Right lobe of liver (tissue), 6 donors: Measurements from ENCODE around the gene MT1M. TPM values are rescaled to one million over a fixed set of nuclear protein-coding genes. Genes with fewer than 3 reads are reported as not detected.

Experiments
- ATAC-seq, 4 donors: fragments of 200-7000 bp; cut with Tn5 transposase; one replicate each; pipeline ENCODE4 v1.9.1; 2020; ENCODE audit warnings: mild to moderate bottlenecking in 4 of 4, moderate library complexity in 4 of 4
- DNase-seq, 3 donors: peaks; one replicate each; pipeline ENCODE4 v3.0.0-alpha.2; 2020
- H3K27ac ChIP-seq, 3 donors: fragments of 200-600 bp; one replicate each; pipeline ENCODE4 v1.8.0; 2022
- H3K27me3 ChIP-seq, 2 donors: fragments of 200-600 bp; one replicate each; pipeline ENCODE4 v1.8.0; 2022
- H3K36me3 ChIP-seq, 4 donors: fragments of 200-600 bp; sonication (generic) in 1 of 4; one replicate each; pipeline versions ENCODE4 v1.5.1 to v1.8.0; 2017 to 2022; ENCODE audit warnings: control low read depth in 1 of 4
- H3K4me1 ChIP-seq, 4 donors: fragments of 200-600 bp; sonication (generic) in 1 of 4; one replicate each; pipeline versions ENCODE4 v1.5.1 to v1.8.0; 2017 to 2022; ENCODE audit warnings: control low read depth in 1 of 4
- H3K4me3 ChIP-seq, 3 donors: fragments of 200-600 bp; one replicate each; pipeline ENCODE4 v1.8.0; 2022
- H3K9me3 ChIP-seq, 4 donors: fragments of 200-600 bp; sonication (generic) in 1 of 4; one replicate each; pipeline versions ENCODE4 v1.5.1 to v1.8.0; 2017 to 2022; ENCODE audit warnings: control low read depth in 1 of 4
- POLR2A ChIP-seq: fragments of 450-650 bp; IDR thresholded peaks from one replicate; pipeline ENCODE4 v1.6.1; 2017; ENCODE audit warnings: antibody characterized with exemption, mild to moderate bottlenecking
- WGBS: methylation state at CpG from one replicate; pipeline ENCODE4 v1.1.6; 2018; ENCODE audit warnings: low coverage, low lambda C conversion rate; ENCODE audit not compliant: insufficient coverage; ENCODE audit errors: missing lambda C conversion rate; 5-methylcytosine and 5-hydroxymethylcytosine counted together
- intact Hi-C, 2 donors: fragments of 100-400 bp; cut with DNase I; formaldehyde crosslinking; loops; one replicate each; pipeline versions ENCODE4 v1.11.2 to v1.14.1; 2022
- total RNA-seq, 6 experiments: library from RNA; depleted of rRNA in 2 of 6; stranded (reverse); fragments of >200 nt in 2 of 6; fragmentation: NEBNext Ultra II Directional in 3 of 6; extraction: Animal tissue kit (Norgen Biotek cat#: 25700) in 3 of 6; gene quantifications; one replicate each; pipeline versions ENCODE4 v1.1.0 to v1.2.4, GENCODE V29; 2016 to 2023
- TF ChIP-seq, protein P1 (sequence below), 4 donors: fragments of 200-600 bp in 3 of 4; fragments of 450-650 bp in 1 of 4; IDR thresholded peaks; one replicate each; pipeline versions ENCODE4 v1.5.1 to v1.8.0; 2016 to 2022; ENCODE audit warnings: antibody characterized with exemption in 4 of 4, mild to moderate bottlenecking in 2 of 4
- donor health status: DM: no; HTN: yes; CAD: no.
- donor health status: DM: no; HTN: no; CAD: no.
- donor health status: DM: no; HTN: no; CAD: no.
- donor health status: DM: no; HTN: yes; CAD: no.
- donor health status: DM: no; HTN: yes; CAD: no.

Gene MT1M
- total RNA-seq, 6 experiments from 2014 or later, result 8.6 to 569 (median 84.5) TPM

DNA sequence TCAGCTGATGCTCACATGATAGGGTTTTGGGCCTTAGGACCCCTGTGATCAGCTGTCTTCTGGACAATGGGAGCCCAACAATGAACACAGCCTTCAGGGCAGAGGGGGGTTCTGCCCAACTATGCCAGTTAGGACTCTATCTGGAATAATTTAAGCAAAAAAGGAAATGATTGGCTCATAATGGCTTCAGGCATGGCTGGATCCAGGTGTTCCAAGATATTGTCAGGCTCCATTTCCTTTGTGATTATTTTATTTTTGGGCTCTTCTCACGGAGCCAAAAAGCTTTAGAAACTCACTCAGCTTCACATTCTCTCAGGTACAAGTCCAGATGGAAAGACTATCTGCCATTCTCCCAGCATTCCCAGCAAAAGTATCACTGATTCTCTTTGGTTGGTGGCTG is 27.0 kb upstream of the MT1M start:
- Histone ChIP-seq H3K27me3 (no peaks in the 10 kb centered on the region), H3K4me1 (peaks cover 0 to 24% (median 8%) of the 10 kb centered on the region in 4 donors), H3K27ac (peak overlapping the region; percentile 65 to 95 (median 84)), H3K9me3 (no peaks in the 10 kb centered on the region), H3K36me3 (no peaks in the 10 kb centered on the region), H3K4me3 (no peak overlapping the region)
- no peak for DNase-seq
- WGBS, result 80% methylated on average over 1 of the region's 1 CpG
- no peak for ATAC-seq
- TF ChIP-seq, protein P1, sequence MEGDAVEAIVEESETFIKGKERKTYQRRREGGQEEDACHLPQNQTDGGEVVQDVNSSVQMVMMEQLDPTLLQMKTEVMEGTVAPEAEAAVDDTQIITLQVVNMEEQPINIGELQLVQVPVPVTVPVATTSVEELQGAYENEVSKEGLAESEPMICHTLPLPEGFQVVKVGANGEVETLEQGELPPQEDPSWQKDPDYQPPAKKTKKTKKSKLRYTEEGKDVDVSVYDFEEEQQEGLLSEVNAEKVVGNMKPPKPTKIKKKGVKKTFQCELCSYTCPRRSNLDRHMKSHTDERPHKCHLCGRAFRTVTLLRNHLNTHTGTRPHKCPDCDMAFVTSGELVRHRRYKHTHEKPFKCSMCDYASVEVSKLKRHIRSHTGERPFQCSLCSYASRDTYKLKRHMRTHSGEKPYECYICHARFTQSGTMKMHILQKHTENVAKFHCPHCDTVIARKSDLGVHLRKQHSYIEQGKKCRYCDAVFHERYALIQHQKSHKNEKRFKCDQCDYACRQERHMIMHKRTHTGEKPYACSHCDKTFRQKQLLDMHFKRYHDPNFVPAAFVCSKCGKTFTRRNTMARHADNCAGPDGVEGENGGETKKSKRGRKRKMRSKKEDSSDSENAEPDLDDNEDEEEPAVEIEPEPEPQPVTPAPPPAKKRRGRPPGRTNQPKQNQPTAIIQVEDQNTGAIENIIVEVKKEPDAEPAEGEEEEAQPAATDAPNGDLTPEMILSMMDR (IDR thresholded peaks at IDR 0.05), result no peak
- no peak for TF ChIP-seq POLR2A
- intact Hi-C loops, result loop anchor here in 1 of 2 donors (10.0 kb wide), 1 partner anchor 89 kb away; no protein-coding TSS in a partner anchor

DNA sequence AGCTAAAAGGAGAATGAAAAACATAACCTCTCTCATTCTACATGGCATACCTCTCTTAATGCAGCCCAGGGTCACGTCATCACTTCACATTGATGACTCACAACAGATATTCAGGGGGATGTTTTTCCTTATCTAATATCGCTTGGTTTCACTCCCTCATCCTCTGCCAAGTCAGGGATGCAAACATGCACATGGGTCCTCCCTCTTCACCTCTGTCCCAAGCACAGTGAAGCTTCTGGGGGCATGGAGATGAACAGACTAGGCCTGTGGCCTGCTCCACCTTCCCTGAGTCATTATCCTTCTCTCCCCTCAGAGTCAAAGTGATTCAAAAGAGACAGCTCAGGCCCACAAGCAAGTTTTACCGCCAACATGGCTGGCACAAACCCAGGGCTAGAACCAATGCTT is 26.4 kb upstream of the MT1M start:
- H3K27ac ChIP-seq, result peak overlapping the region; percentile 65 to 95 (median 84)
- no peaks in the 10 kb centered on the region for H3K9me3 ChIP-seq
- H3K4me3 ChIP-seq, result no peak overlapping the region
- peak; percentile 4 for TF ChIP-seq POLR2A
- TF ChIP-seq, protein P1 (IDR thresholded peaks at IDR 0.05), result no peak
- peaks cover 0 to 24% (median 9%) of the 10 kb centered on the region in 4 donors for H3K4me1 ChIP-seq
- peak in 1 of 4 donors; percentile 3 for ATAC-seq
- intact Hi-C loops, result loop anchor here in 1 of 2 donors (10.0 kb wide), 1 partner anchor 89 kb away; no protein-coding TSS in a partner anchor
- WGBS, result 16% methylated on average over 3 of the region's 3 CpGs
- no peaks in the 10 kb centered on the region for H3K27me3 ChIP-seq
- no peaks in the 10 kb centered on the region for H3K36me3 ChIP-seq
- peak in 1 of 3 donors; percentile 38 for DNase-seq

DNA sequence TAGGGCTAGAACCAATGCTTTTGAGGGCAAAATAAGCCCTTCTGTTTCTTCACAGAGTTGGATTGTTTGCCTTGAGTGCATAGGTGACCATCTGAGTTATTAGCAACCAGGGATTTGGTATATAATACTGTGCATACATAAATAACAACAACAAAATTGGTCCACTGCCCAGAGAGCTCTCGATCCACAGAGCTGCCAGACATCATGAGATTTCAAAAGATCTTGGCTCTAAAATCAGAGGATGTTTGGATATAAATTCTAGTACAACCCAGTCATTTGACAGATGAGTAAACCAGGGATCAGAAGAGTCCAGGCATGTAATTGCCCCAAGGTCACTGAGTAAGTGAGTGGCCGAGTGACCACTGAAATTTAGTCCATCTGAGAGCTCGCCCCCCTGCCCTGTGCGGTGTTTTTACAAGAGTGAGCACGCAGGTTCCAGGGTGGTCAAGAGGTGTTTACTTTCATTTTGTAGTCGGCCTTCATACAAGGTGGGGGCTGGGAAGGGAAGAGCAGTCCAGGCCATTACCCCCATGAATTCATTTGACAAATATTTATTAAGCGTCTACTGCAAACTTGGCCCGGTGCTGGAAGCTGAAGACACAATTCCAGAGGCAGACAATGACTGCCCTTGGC is 25.9 kb upstream of the MT1M start:
- Histone ChIP-seq H3K4me3 (peak overlapping the region in 2 of 3 donors; percentile 73 to 84), H3K36me3 (no peaks in the 10 kb centered on the region), H3K27ac (peak overlapping the region; percentile 65 to 95 (median 84)), H3K27me3 (no peaks in the 10 kb centered on the region), H3K9me3 (no peaks in the 10 kb centered on the region), H3K4me1 (peaks cover 0 to 24% (median 10%) of the 10 kb centered on the region in 4 donors)
- TF ChIP-seq POLR2A, result no peak
- TF ChIP-seq, protein P1 (IDR thresholded peaks at IDR 0.05), result no peak
- DNase-seq (no peak), ATAC-seq (peak in 3 of 4 donors; percentile 4 to 23 (median 6))
- 23% methylated on average over 8 of the region's 8 CpGs for WGBS
- intact Hi-C loops, result loop anchor here in 1 of 2 donors (10.0 kb wide), 1 partner anchor 88 kb away; no protein-coding TSS in a partner anchor

DNA sequence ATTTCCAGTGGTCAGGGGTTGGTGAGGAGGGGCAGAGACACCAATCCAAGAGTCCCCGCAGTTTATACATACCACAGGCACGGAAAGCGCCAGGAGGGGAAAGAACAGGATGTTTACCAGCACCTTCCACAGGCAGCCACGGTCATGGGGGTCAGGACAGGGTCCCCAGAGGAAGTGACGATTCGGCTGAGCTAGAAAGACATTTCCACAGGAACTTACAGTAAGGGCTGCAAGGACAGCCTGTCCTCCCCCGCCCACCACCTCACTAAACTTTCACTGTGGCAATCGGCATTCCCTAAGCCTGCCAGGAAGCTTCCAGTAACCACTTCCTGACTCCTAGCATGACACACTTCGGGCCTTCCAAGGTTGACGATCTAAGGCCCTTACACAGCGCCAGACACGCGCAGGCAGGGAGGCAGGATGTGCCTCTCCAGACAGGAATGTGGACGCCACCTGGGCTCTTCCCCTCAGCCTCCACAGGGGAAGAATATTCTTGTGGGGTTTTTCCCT is 25.3 kb upstream of the MT1M start:
- no peaks in the 10 kb centered on the region for H3K9me3 ChIP-seq
- intact Hi-C loops, result loop anchor here in 1 of 2 donors (10.0 kb wide), 1 partner anchor 88 kb away; no protein-coding TSS in a partner anchor
- peak overlapping the region in 2 of 3 donors; percentile 73 to 84 for H3K4me3 ChIP-seq
- WGBS, result 8% methylated on average over 8 of the region's 14 CpGs
- H3K27me3 ChIP-seq, result no peaks in the 10 kb centered on the region
- TF ChIP-seq, protein P1 (IDR thresholded peaks at IDR 0.05), result no peak
- no peak for TF ChIP-seq POLR2A
- peaks cover 0 to 30% (median 13%) of the 10 kb centered on the region in 4 donors for H3K4me1 ChIP-seq
- DNase-seq, result peak; percentile 81 to 89 (median 82)
- H3K27ac ChIP-seq, result peak overlapping the region; percentile 65 to 95 (median 84)
- no peaks in the 10 kb centered on the region for H3K36me3 ChIP-seq
- ATAC-seq, result peak; percentile 9 to 44 (median 30)
